Spinal cord (tissue), 10 donors: ENCODE data around the gene CDH5. TPM values are rescaled to one million over a fixed set of nuclear protein-coding genes. Genes with fewer than 3 reads are reported as not detected.

Experiments
- DNase-seq, 6 donors: peaks; one replicate each; pipeline versions ENCODE4 v3.0.0 to v3.0.0-alpha.2; 2013 to 2015; ENCODE audit warnings: low spot score in 6 of 6, low read depth in 4 of 6
- H3K27ac ChIP-seq: one replicate; pipeline ENCODE4 v1.5.1; 2013; ENCODE audit warnings: low read depth, low read length, control low read depth
- H3K27me3 ChIP-seq: one replicate; pipeline ENCODE4 v1.6.1; 2013; ENCODE audit warnings: low read length; ENCODE audit not compliant: control insufficient read depth, insufficient read depth
- H3K36me3 ChIP-seq: one replicate; pipeline ENCODE4 v1.6.1; 2013; ENCODE audit warnings: low read length; ENCODE audit not compliant: control insufficient read depth, insufficient read depth
- H3K4me1 ChIP-seq: one replicate; pipeline ENCODE4 v1.6.1; 2013; ENCODE audit warnings: low read length; ENCODE audit not compliant: control insufficient read depth, insufficient read depth
- H3K4me3 ChIP-seq: one replicate; pipeline ENCODE4 v1.5.1; 2013; ENCODE audit warnings: low read depth, low read length, control low read depth
- H3K9me3 ChIP-seq: one replicate; pipeline ENCODE4 v1.6.1; 2013; ENCODE audit warnings: low read length; ENCODE audit not compliant: control insufficient read depth, insufficient read depth
- WGBS: methylation state at CpG from one replicate; pipeline ENCODE4 v1.1.5; 2013; ENCODE audit warnings: missing lambda C conversion rate; ENCODE audit not compliant: insufficient coverage; 5-methylcytosine and 5-hydroxymethylcytosine counted together
- polyA plus RNA-seq, 2 donors: library from polyadenylated mRNA; unstranded; fragments of 120-200 nt; gene quantifications; one replicate each; pipeline ENCODE4 v1.2.1, GENCODE V29; 2013; ENCODE audit not compliant: insufficient read length in 2 of 2
- total RNA-seq, 2 donors: library from RNA; depleted of rRNA in 1 of 2; stranded (reverse); fragments of 120-200 nt in 1 of 2; fragments of >200 nt in 1 of 2; gene quantifications; one replicate each; pipeline versions ENCODE4 v1.2.3 to v1.2.4, GENCODE V29; 2013 to 2014
- donor health status: healthy.

Gene CDH5
- total and polyA plus RNA-seq, 4 donors = 23.5 to 78.3 (median 35.3) TPM

DNA sequence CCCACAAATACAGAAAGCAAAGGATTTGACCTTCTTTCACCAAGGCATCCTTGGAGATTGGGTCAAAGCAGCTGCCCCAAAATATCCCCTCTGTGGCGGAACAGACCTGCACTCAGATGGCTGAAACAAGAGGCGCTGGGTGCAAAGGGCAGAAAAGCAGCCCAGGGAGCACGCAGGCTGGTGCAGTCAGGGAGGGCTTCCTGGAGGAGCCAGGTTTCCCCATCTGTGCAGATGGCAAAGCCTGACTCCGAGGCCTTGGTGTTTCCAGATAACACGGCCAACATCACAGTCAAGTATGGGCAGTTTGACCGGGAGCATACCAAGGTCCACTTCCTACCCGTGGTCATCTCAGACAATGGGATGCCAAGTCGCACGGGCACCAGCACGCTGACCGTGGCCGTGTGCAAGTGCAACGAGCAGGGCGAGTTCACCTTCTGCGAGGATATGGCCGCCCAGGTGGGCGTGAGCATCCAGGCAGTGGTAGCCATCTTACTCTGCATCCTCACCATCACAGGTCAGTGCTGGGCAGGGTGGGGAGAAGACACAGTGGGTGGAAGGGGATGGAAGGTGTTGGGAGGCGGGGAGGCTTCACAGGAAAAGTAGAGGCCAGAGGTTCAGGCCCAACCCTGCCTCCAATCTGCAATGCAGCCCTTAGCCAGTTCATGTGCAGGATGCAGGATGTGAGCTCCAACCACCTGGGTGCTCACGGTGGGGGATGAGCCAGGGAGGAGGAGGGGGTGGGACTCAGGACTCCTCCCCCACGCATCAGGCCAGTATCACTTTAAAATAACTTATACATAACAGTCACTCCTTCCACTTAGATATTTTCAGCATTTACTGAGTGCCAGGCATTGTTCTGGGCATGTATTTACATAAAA lies 34.3 kb downstream of the CDH5 start:
- WGBS = 91% methylated on average over 13 of the region's 20 CpGs

GRCh38 chr16:66401610-66402009 lies 35.1 kb downstream of the CDH5 start:
- no peak for DNase-seq
- no peaks in the 10 kb centered on the region for H3K27me3 ChIP-seq
- no peak overlapping the region for H3K27ac ChIP-seq
- no peaks in the 10 kb centered on the region for H3K36me3 ChIP-seq
- H3K4me1 ChIP-seq = peaks cover 10% of the 10 kb centered on the region
- H3K9me3 ChIP-seq = no peaks in the 10 kb centered on the region
- WGBS = 69% methylated on average over 6 of the region's 11 CpGs
- no peak overlapping the region for H3K4me3 ChIP-seq

More for the DNA sequence above, 34.3 kb downstream of the CDH5 start:
- Histone ChIP-seq H3K9me3 (no peaks in the 10 kb centered on the region), H3K27me3 (no peaks in the 10 kb centered on the region), H3K4me1 (peaks cover 6% of the 10 kb centered on the region), H3K36me3 (no peaks in the 10 kb centered on the region), H3K27ac (no peak overlapping the region), H3K4me3 (no peak overlapping the region)
- DNase-seq = no peak

- no peaks in the 10 kb centered on the region for H3K36me3 ChIP-seq
- no peak overlapping the region for H3K4me3 ChIP-seq
- H3K9me3 ChIP-seq = no peaks in the 10 kb centered on the region
- H3K27ac ChIP-seq = no peak overlapping the region
- DNase-seq = no peak
- H3K27me3 ChIP-seq = no peaks in the 10 kb centered on the region
- H3K4me1 ChIP-seq = peaks cover 14% of the 10 kb centered on the region
- 72% methylated on average over 2 of the region's 12 CpGs for WGBS
Observed at GRCh38 chr16:66402166-66402565, 35.7 kb downstream of the CDH5 start.

DNA sequence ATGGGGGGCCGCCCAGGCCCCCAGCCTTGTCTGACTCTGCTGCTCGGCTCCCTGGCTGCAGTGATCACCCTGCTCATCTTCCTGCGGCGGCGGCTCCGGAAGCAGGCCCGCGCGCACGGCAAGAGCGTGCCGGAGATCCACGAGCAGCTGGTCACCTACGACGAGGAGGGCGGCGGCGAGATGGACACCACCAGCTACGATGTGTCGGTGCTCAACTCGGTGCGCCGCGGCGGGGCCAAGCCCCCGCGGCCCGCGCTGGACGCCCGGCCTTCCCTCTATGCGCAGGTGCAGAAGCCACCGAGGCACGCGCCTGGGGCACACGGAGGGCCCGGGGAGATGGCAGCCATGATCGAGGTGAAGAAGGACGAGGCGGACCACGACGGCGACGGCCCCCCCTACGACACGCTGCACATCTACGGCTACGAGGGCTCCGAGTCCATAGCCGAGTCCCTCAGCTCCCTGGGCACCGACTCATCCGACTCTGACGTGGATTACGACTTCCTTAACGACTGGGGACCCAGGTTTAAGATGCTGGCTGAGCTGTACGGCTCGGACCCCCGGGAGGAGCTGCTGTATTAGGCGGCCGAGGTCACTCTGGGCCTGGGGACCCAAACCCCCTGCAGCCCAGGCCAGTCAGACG lies 36.2 kb downstream of the CDH5 start:
- Histone ChIP-seq H3K27ac (no peak overlapping the region), H3K27me3 (no peaks in the 10 kb centered on the region), H3K9me3 (no peaks in the 10 kb centered on the region), H3K36me3 (no peaks in the 10 kb centered on the region), H3K4me3 (no peak overlapping the region), H3K4me1 (peaks cover 14% of the 10 kb centered on the region)
- no peak for DNase-seq
- 76% methylated on average over 61 of the region's 61 CpGs for WGBS

DNA sequence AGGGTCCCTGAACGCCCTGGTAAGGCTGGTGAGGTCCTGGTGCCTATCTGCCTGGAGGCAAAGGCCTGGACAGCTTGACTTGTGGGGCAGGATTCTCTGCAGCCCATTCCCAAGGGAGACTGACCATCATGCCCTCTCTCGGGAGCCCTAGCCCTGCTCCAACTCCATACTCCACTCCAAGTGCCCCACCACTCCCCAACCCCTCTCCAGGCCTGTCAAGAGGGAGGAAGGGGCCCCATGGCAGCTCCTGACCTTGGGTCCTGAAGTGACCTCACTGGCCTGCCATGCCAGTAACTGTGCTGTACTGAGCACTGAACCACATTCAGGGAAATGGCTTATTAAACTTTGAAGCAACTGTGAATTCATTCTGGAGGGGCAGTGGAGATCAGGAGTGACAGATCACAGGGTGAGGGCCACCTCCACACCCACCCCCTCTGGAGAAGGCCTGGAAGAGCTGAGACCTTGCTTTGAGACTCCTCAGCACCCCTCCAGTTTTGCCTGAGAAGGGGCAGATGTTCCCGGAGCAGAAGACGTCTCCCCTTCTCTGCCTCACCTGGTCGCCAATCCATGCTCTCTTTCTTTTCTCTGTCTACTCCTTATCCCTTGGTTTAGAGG lies 37.1 kb downstream of the CDH5 start:
- H3K4me1 ChIP-seq = peaks cover 14% of the 10 kb centered on the region
- 83% methylated on average over 5 of the region's 5 CpGs for WGBS
- H3K36me3 ChIP-seq = no peaks in the 10 kb centered on the region
- DNase-seq = no peak
- H3K9me3 ChIP-seq = no peaks in the 10 kb centered on the region
- no peak overlapping the region for H3K4me3 ChIP-seq
- no peaks in the 10 kb centered on the region for H3K27me3 ChIP-seq
- no peak overlapping the region for H3K27ac ChIP-seq

- Histone ChIP-seq H3K36me3 (no peaks in the 10 kb centered on the region), H3K27me3 (no peaks in the 10 kb centered on the region), H3K9me3 (no peaks in the 10 kb centered on the region), H3K4me1 (peaks cover 14% of the 10 kb centered on the region), H3K4me3 (no peak overlapping the region), H3K27ac (no peak overlapping the region)
- DNase-seq = no peak
- WGBS = 100% methylated on average over 1 of the region's 2 CpGs
Observed at GRCh38 chr16:66405057-66405783, 38.7 kb downstream of the CDH5 start.

GRCh38 chr16:66406534-66407221 lies 40.2 kb downstream of the CDH5 start:
- peaks cover 8% of the 10 kb centered on the region for H3K4me1 ChIP-seq
- peak; percentile 67 to 95 (median 72) for DNase-seq
- peak overlapping the region; percentile 68 for H3K4me3 ChIP-seq
- H3K9me3 ChIP-seq = no peaks in the 10 kb centered on the region
- 0% methylated on average over 35 of the region's 35 CpGs for WGBS
- no peaks in the 10 kb centered on the region for H3K36me3 ChIP-seq
- H3K27ac ChIP-seq = peak overlapping the region; percentile 49
- no peaks in the 10 kb centered on the region for H3K27me3 ChIP-seq

- H3K4me1 ChIP-seq = peaks cover 8% of the 10 kb centered on the region
- 51% methylated on average over 4 of the region's 5 CpGs for WGBS
- DNase-seq = peak in 2 of 6 donors; percentile 40 to 49
- no peaks in the 10 kb centered on the region for H3K9me3 ChIP-seq
- H3K27me3 ChIP-seq = no peaks in the 10 kb centered on the region
- H3K27ac ChIP-seq = peak overlapping the region; percentile 53
- H3K36me3 ChIP-seq = no peaks in the 10 kb centered on the region
- H3K4me3 ChIP-seq = no peak overlapping the region
Observed at GRCh38 chr16:66408163-66409048, 41.9 kb downstream of the CDH5 start.
